ENCODE data around the gene GRK1.

- TF ChIP-seq EZH2 (IDR thresholded peaks at IDR 0.05; ENCODE audit: borderline replicate concordance) (no peak), EZH2phosphoT487 (IDR thresholded peaks at IDR 0.05; ENCODE audit: low read depth, severe bottlenecking, unreplicated experiment) (no peak)
- TF ChIP-seq, protein P1, sequence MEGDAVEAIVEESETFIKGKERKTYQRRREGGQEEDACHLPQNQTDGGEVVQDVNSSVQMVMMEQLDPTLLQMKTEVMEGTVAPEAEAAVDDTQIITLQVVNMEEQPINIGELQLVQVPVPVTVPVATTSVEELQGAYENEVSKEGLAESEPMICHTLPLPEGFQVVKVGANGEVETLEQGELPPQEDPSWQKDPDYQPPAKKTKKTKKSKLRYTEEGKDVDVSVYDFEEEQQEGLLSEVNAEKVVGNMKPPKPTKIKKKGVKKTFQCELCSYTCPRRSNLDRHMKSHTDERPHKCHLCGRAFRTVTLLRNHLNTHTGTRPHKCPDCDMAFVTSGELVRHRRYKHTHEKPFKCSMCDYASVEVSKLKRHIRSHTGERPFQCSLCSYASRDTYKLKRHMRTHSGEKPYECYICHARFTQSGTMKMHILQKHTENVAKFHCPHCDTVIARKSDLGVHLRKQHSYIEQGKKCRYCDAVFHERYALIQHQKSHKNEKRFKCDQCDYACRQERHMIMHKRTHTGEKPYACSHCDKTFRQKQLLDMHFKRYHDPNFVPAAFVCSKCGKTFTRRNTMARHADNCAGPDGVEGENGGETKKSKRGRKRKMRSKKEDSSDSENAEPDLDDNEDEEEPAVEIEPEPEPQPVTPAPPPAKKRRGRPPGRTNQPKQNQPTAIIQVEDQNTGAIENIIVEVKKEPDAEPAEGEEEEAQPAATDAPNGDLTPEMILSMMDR (IDR thresholded peaks at IDR 0.05; ENCODE audit: poor library complexity): no peak
Measured at GRCh38 chr13:113638173-113638746, 28.8 kb upstream of the GRK1 start.

All from hepatocyte (in vitro differentiated cells).